ENCODE results near the gene GPC3.

GRCh38 chrX:133583825-133584224 lies 401.6 kb downstream of the GPC3 start:
- no peak for TF ChIP-seq EZH2 (IDR thresholded peaks at IDR 0.05; ENCODE audit: borderline replicate concordance, low read length)
- TF ChIP-seq CTCF (conservative IDR thresholded peaks at IDR 0.05 in 1 of 2, IDR thresholded peaks at IDR 0.05 in 1 of 2; ENCODE audit: extremely low read depth in 1 of 2, insufficient read depth in 1 of 2, low read depth in 1 of 2, low read length in 2 of 2): no peak
